ENCODE data around the gene EPB41L1. TPM values are rescaled to one million over a fixed set of nuclear protein-coding genes. Genes with fewer than 3 reads are reported as not detected.

The EPB41L1 gene
- total RNA-seq, 1 experiment from 2014 or later = 5.9 TPM

GRCh38 chr20:36181934-36182603 is 27.5 kb downstream of the EPB41L1 start:
- Histone ChIP-seq H3K36me3 (ENCODE audit: insufficient read depth, low read length) (no peaks in the 10 kb centered on the region), H3K79me2 (ENCODE audit: low read length) (no peaks in the 10 kb centered on the region), H3K4me1 (ENCODE audit: low read length) (peaks cover 4% of the 10 kb centered on the region; the same call in 1 of the 2 replicates), H3K27ac (ENCODE audit: low read length) (no peak overlapping the region), H3K9me2 (replicated peaks; ENCODE audit: insufficient read depth, low read length) (no peaks in the 10 kb centered on the region), H3K27me3 (ENCODE audit: low read length) (no peaks in the 10 kb centered on the region), H3K9me3 (ENCODE audit: low read length) (no peaks in the 10 kb centered on the region), H4K20me1 (ENCODE audit: insufficient read depth, low read depth, low read length) (no peaks in the 10 kb centered on the region), H3K4me3 (ENCODE audit: low read length) (no peak overlapping the region), H3K4me2 (ENCODE audit: low read depth, low read length, poor library complexity, severe bottlenecking) (no peak overlapping the region), H2AFZ (ENCODE audit: low read length) (no peak overlapping the region), H3K9ac (ENCODE audit: low read length) (no peak overlapping the region)
- DNase-seq = no peak

- Histone ChIP-seq H3K4me3 (ENCODE audit: low read length) (no peak overlapping the region), H3K9me2 (replicated peaks; ENCODE audit: insufficient read depth, low read length) (no peaks in the 10 kb centered on the region), H3K79me2 (ENCODE audit: low read length) (no peaks in the 10 kb centered on the region), H4K20me1 (ENCODE audit: insufficient read depth, low read depth, low read length) (no peaks in the 10 kb centered on the region), H3K36me3 (ENCODE audit: insufficient read depth, low read length) (no peaks in the 10 kb centered on the region), H3K4me2 (ENCODE audit: low read depth, low read length, poor library complexity, severe bottlenecking) (no peak overlapping the region), H3K9me3 (ENCODE audit: low read length) (no peaks in the 10 kb centered on the region), H3K27ac (ENCODE audit: low read length) (no peak overlapping the region), H2AFZ (ENCODE audit: low read length) (no peak overlapping the region), H3K9ac (ENCODE audit: low read length) (no peak overlapping the region), H3K4me1 (ENCODE audit: low read length) (peaks cover 4% of the 10 kb centered on the region; the same call in 1 of the 2 replicates), H3K27me3 (ENCODE audit: low read length) (no peaks in the 10 kb centered on the region)
- DNase-seq = no peak
Measured at GRCh38 chr20:36182604-36183154, 28.1 kb downstream of the EPB41L1 start.

- H3K27me3 ChIP-seq (ENCODE audit: low read length) = no peaks in the 10 kb centered on the region
- H3K36me3 ChIP-seq (ENCODE audit: insufficient read depth, low read length) = no peaks in the 10 kb centered on the region
- no peaks in the 10 kb centered on the region for H3K9me2 ChIP-seq (replicated peaks; ENCODE audit: insufficient read depth, low read length)
- H3K9me3 ChIP-seq (ENCODE audit: low read length) = no peaks in the 10 kb centered on the region
- no peaks in the 10 kb centered on the region for H4K20me1 ChIP-seq (ENCODE audit: insufficient read depth, low read depth, low read length)
- no peak overlapping the region for H2AFZ ChIP-seq (ENCODE audit: low read length)
- no peak overlapping the region for H3K9ac ChIP-seq (ENCODE audit: low read length)
- no peak for DNase-seq
- H3K79me2 ChIP-seq (ENCODE audit: low read length) = no peaks in the 10 kb centered on the region
- no peak overlapping the region for H3K4me3 ChIP-seq (ENCODE audit: low read length)
- no peak overlapping the region for H3K4me2 ChIP-seq (ENCODE audit: low read depth, low read length, poor library complexity, severe bottlenecking)
- no peak overlapping the region for H3K27ac ChIP-seq (ENCODE audit: low read length)
- H3K4me1 ChIP-seq (ENCODE audit: low read length) = peaks cover 4% of the 10 kb centered on the region; the same call in 1 of the 2 replicates
Measured at GRCh38 chr20:36183155-36183944, 28.8 kb downstream of the EPB41L1 start.

GRCh38 chr20:36184816-36185776 is 30.6 kb downstream of the EPB41L1 start:
- Histone ChIP-seq H3K36me3 (ENCODE audit: insufficient read depth, low read length) (no peaks in the 10 kb centered on the region), H3K9ac (ENCODE audit: low read length) (no peak overlapping the region), H3K27ac (ENCODE audit: low read length) (no peak overlapping the region), H2AFZ (ENCODE audit: low read length) (no peak overlapping the region), H3K4me2 (ENCODE audit: low read depth, low read length, poor library complexity, severe bottlenecking) (no peak overlapping the region), H3K9me2 (replicated peaks; ENCODE audit: insufficient read depth, low read length) (no peaks in the 10 kb centered on the region), H3K4me3 (ENCODE audit: low read length) (no peak overlapping the region), H3K27me3 (ENCODE audit: low read length) (no peaks in the 10 kb centered on the region), H3K4me1 (ENCODE audit: low read length) (peaks cover 4% of the 10 kb centered on the region; the same call in 1 of the 2 replicates), H3K9me3 (ENCODE audit: low read length) (no peaks in the 10 kb centered on the region), H3K79me2 (ENCODE audit: low read length) (no peaks in the 10 kb centered on the region), H4K20me1 (ENCODE audit: insufficient read depth, low read depth, low read length) (no peaks in the 10 kb centered on the region)
- DNase-seq = no peak

- no peak overlapping the region for H3K9ac ChIP-seq (ENCODE audit: low read length)
- no peaks in the 10 kb centered on the region for H3K4me1 ChIP-seq (ENCODE audit: low read length)
- H3K27me3 ChIP-seq (ENCODE audit: low read length) = no peaks in the 10 kb centered on the region
- no peaks in the 10 kb centered on the region for H3K79me2 ChIP-seq (ENCODE audit: low read length)
- no peaks in the 10 kb centered on the region for H3K9me3 ChIP-seq (ENCODE audit: low read length)
- no peak overlapping the region for H2AFZ ChIP-seq (ENCODE audit: low read length)
- no peaks in the 10 kb centered on the region for H4K20me1 ChIP-seq (ENCODE audit: insufficient read depth, low read depth, low read length)
- no peak overlapping the region for H3K4me2 ChIP-seq (ENCODE audit: low read depth, low read length, poor library complexity, severe bottlenecking)
- DNase-seq = no peak
- H3K27ac ChIP-seq (ENCODE audit: low read length) = no peak overlapping the region
- H3K9me2 ChIP-seq (replicated peaks; ENCODE audit: insufficient read depth, low read length) = no peaks in the 10 kb centered on the region
- H3K4me3 ChIP-seq (ENCODE audit: low read length) = no peak overlapping the region
- no peaks in the 10 kb centered on the region for H3K36me3 ChIP-seq (ENCODE audit: insufficient read depth, low read length)
Measured at GRCh38 chr20:36193977-36194712, 39.6 kb downstream of the EPB41L1 start.

GRCh38 chr20:36196676-36197075 is 42.1 kb downstream of the EPB41L1 start:
- Histone ChIP-seq H3K36me3 (ENCODE audit: insufficient read depth, low read length) (no peaks in the 10 kb centered on the region), H3K4me2 (ENCODE audit: low read depth, low read length, poor library complexity, severe bottlenecking) (no peak overlapping the region), H3K9ac (ENCODE audit: low read length) (no peak overlapping the region), H3K27ac (ENCODE audit: low read length) (no peak overlapping the region), H3K4me3 (ENCODE audit: low read length) (no peak overlapping the region), H2AFZ (ENCODE audit: low read length) (no peak overlapping the region), H3K4me1 (ENCODE audit: low read length) (no peaks in the 10 kb centered on the region), H3K9me3 (ENCODE audit: low read length) (no peaks in the 10 kb centered on the region), H4K20me1 (ENCODE audit: insufficient read depth, low read depth, low read length) (no peaks in the 10 kb centered on the region), H3K79me2 (ENCODE audit: low read length) (no peaks in the 10 kb centered on the region), H3K27me3 (ENCODE audit: low read length) (no peaks in the 10 kb centered on the region), H3K9me2 (replicated peaks; ENCODE audit: insufficient read depth, low read length) (no peaks in the 10 kb centered on the region)
- no peak for DNase-seq

GRCh38 chr20:36197271-36197670 is 42.7 kb downstream of the EPB41L1 start:
- Histone ChIP-seq H3K4me3 (ENCODE audit: low read length) (no peak overlapping the region), H3K79me2 (ENCODE audit: low read length) (no peaks in the 10 kb centered on the region), H3K27me3 (ENCODE audit: low read length) (no peaks in the 10 kb centered on the region), H3K4me2 (ENCODE audit: low read depth, low read length, poor library complexity, severe bottlenecking) (no peak overlapping the region), H4K20me1 (ENCODE audit: insufficient read depth, low read depth, low read length) (no peaks in the 10 kb centered on the region), H3K36me3 (ENCODE audit: insufficient read depth, low read length) (no peaks in the 10 kb centered on the region), H2AFZ (ENCODE audit: low read length) (no peak overlapping the region), H3K9me3 (ENCODE audit: low read length) (no peaks in the 10 kb centered on the region), H3K9me2 (replicated peaks; ENCODE audit: insufficient read depth, low read length) (no peaks in the 10 kb centered on the region), H3K4me1 (ENCODE audit: low read length) (no peaks in the 10 kb centered on the region), H3K9ac (ENCODE audit: low read length) (no peak overlapping the region), H3K27ac (ENCODE audit: low read length) (no peak overlapping the region)
- DNase-seq = no peak

Measured in Karpas-422 (cell line).